SK-N-SH (cell line): ENCODE data around the gene ERI2. TPM values are rescaled to one million over a fixed set of nuclear protein-coding genes. Genes with fewer than 3 reads are reported as not detected.

Experiments
- CTCF ChIA-PET: fragments of 300-600, 350-600 bp; formaldehyde crosslinking; extraction: SDS; loops from one replicate; lab custom pipeline; 2021; lab: Yijun Ruan, JAX
- POLR2A ChIA-PET: fragments of 350-600 bp; sonication (Branson Sonifier 250); formaldehyde crosslinking; extraction: SDS; loops from one replicate; lab custom pipeline; 2020; ENCODE audit warnings: antibody characterized with exemption, inconsistent platforms; lab: Yijun Ruan, JAX
- DNase-seq: peaks from one replicate; pipeline ENCODE4 v3.0.0; 2012
- H2AFZ ChIP-seq: fragments of 200-600 bp; sonication (generic); 2 replicates; pipeline ENCODE4 v1.8.1; 2016; ENCODE audit warnings: antibody characterized with exemption, mild to moderate bottlenecking, low read depth
- H3F3A ChIP-seq: fragments of 200-600 bp; sonication (generic); replicated peaks from 2 replicates; pipeline ENCODE3; 2016; ENCODE audit warnings: antibody characterized with exemption, mild to moderate bottlenecking; ENCODE audit not compliant: insufficient read depth
- H3K27ac ChIP-seq, 2 experiments: fragments of 200-500 bp in 1 of 2; fragments of 200-600 bp in 1 of 2; sonication (Bioruptor generic) in 1 of 2; sonication (generic), shearing (Covaris generic) in 1 of 2; 2 replicates each; pipeline versions ENCODE4 v1.5.1 to v1.6.1; 2014 to 2016; ENCODE audit warnings: low read depth in 2 of 2, inconsistent platforms in 1 of 2, low read length in 1 of 2, mild to moderate bottlenecking in 1 of 2, mixed read lengths in 1 of 2
- H3K27me3 ChIP-seq: fragments of 200-600 bp; sonication (generic), shearing (Covaris generic); 2 replicates; pipeline ENCODE4 v1.6.1; 2016; ENCODE audit warnings: mixed run types; ENCODE audit not compliant: insufficient read depth
- H3K36me3 ChIP-seq, 2 experiments: fragments of 200-500 bp in 1 of 2; fragments of 200-600 bp in 1 of 2; sonication (Bioruptor generic) in 1 of 2; sonication (generic) in 1 of 2; replicated peaks in 1 of 2; 2 replicates each; pipeline versions ENCODE3 to v1.5.1; 2014 to 2016; ENCODE audit warnings: low read length in 1 of 2, mild to moderate bottlenecking in 1 of 2; ENCODE audit not compliant: insufficient read depth in 2 of 2, control insufficient read depth in 1 of 2
- H3K4me1 ChIP-seq, 2 experiments: fragments of 200-500 bp in 1 of 2; fragments of 200-600 bp in 1 of 2; sonication (Bioruptor generic) in 1 of 2; sonication (generic), shearing (Covaris generic) in 1 of 2; 2 replicates each; pipeline versions ENCODE4 v1.5.1 to v1.6.1; 2014 to 2016; ENCODE audit warnings: low read depth in 1 of 2, low read length in 1 of 2, mixed run types in 1 of 2; ENCODE audit not compliant: insufficient read depth in 2 of 2, control insufficient read depth in 1 of 2
- H3K4me2 ChIP-seq: fragments of 200-600 bp; sonication (generic), shearing (Covaris generic); 2 replicates; pipeline ENCODE4 v1.6.1; 2017; ENCODE audit warnings: mixed run types
- H3K4me3 ChIP-seq, 2 experiments: fragments of 200-500 bp in 1 of 2; fragments of 200-600 bp in 1 of 2; sonication (Bioruptor generic) in 1 of 2; sonication (generic), shearing (Covaris generic) in 1 of 2; 2 replicates each; pipeline versions ENCODE4 v1.5.1 to v1.8.1; 2014 to 2016; ENCODE audit warnings: low read depth in 2 of 2, inconsistent platforms in 1 of 2, low read length in 1 of 2, mild to moderate bottlenecking in 1 of 2, mixed read lengths in 1 of 2, moderate library complexity in 1 of 2
- H3K79me2 ChIP-seq: fragments of 200-600 bp; sonication (generic); 2 replicates; pipeline ENCODE4 v1.8.1; 2017; ENCODE audit warnings: mild to moderate bottlenecking; ENCODE audit not compliant: insufficient read depth
- H3K9ac ChIP-seq: fragments of 200-600 bp; sonication (generic); 2 replicates; pipeline ENCODE4 v1.6.1; 2017; ENCODE audit warnings: mixed run types
- H3K9me2 ChIP-seq: fragments of 200-600 bp; sonication (generic); 2 replicates; pipeline ENCODE4 v1.6.1; 2017; ENCODE audit warnings: mixed run types
- H3K9me3 ChIP-seq: fragments of 200-600 bp; sonication (generic); 2 replicates; pipeline ENCODE4 v1.6.1; 2017; ENCODE audit warnings: mixed run types, mild to moderate bottlenecking, moderate library complexity
- H4K20me1 ChIP-seq: fragments of 200-600 bp; sonication (generic); 2 replicates; pipeline ENCODE4 v1.6.1; 2017; ENCODE audit warnings: mild to moderate bottlenecking, mixed run types; ENCODE audit not compliant: insufficient read depth
- CHD2 ChIP-seq: fragments of 150-350 bp; IDR thresholded peaks from 2 replicates; pipeline ENCODE4 v1.6.1; 2018; ENCODE audit warnings: low read length; ENCODE audit not compliant: partially characterized antibody
- EP300 ChIP-seq, 2 experiments: IDR thresholded peaks; 2 replicates each; pipeline versions ENCODE4 v1.4.0 to v1.6.1; 2012; ENCODE audit warnings: borderline replicate concordance in 1 of 2, low read depth in 1 of 2, low read length in 1 of 2
- EZH2phosphoT487 ChIP-seq: fragments of 200-600 bp; sonication (generic); IDR thresholded peaks from 2 replicates; pipeline ENCODE4 v1.6.1; 2017; ENCODE audit warnings: low read depth, mixed run types, mild to moderate bottlenecking, antibody characterized with exemption, moderate library complexity, borderline replicate concordance
- FOXJ3 ChIP-seq: sonication (generic); formaldehyde crosslinking; IDR thresholded peaks from 2 replicates; pipeline ENCODE4 v1.5.1; 2020; ENCODE audit warnings: mild to moderate bottlenecking, missing genetic modification reagents
- FOXM1 ChIP-seq: IDR thresholded peaks from 2 replicates; pipeline ENCODE4 v1.4.0; 2012; ENCODE audit warnings: low read depth, mild to moderate bottlenecking
- JUND ChIP-seq: IDR thresholded peaks from 2 replicates; pipeline ENCODE4 v1.4.0; 2012
- MXI1 ChIP-seq: IDR thresholded peaks from 2 replicates; pipeline ENCODE4 v1.6.1; 2012; ENCODE audit warnings: mild to moderate bottlenecking, low read depth, low read length, improper control_type of control experiment
- NRF1 ChIP-seq: IDR thresholded peaks from 2 replicates; pipeline ENCODE4 v1.6.1; 2012; ENCODE audit warnings: low read depth, mild to moderate bottlenecking, low read length
- RFX5 ChIP-seq: IDR thresholded peaks from 2 replicates; pipeline ENCODE4 v1.6.1; 2012; ENCODE audit warnings: mild to moderate bottlenecking, improper control_type of control experiment, low read length
- RXRA ChIP-seq: IDR thresholded peaks from 2 replicates; pipeline ENCODE4 v1.4.0; 2012; ENCODE audit warnings: low read depth, mild to moderate bottlenecking, borderline replicate concordance
- SIN3A ChIP-seq: IDR thresholded peaks from 2 replicates; pipeline ENCODE4 v1.6.1; 2012; ENCODE audit warnings: low read depth, mild to moderate bottlenecking, low read length, moderate library complexity, borderline replicate concordance
- TEAD4 ChIP-seq: IDR thresholded peaks from 2 replicates; pipeline ENCODE4 v1.4.0; 2012; ENCODE audit warnings: mild to moderate bottlenecking, borderline replicate concordance; ENCODE audit not compliant: insufficient read depth
- YY1 ChIP-seq: IDR thresholded peaks from 2 replicates; pipeline ENCODE4 v1.4.0; 2012; ENCODE audit warnings: low read depth, mild to moderate bottlenecking
- WGBS: methylation state at CpG from one replicate; pipeline ENCODE4 v1.1.6; 2017; ENCODE audit warnings: low lambda C conversion rate; 5-methylcytosine and 5-hydroxymethylcytosine counted together
- polyA plus RNA-seq, 3 experiments: library from polyadenylated mRNA; depleted of rRNA; stranded (reverse); fragments of >200 nt; gene quantifications; 2 replicates each; pipeline ENCODE4 v1.2.3, GENCODE V29; 2012
- TF ChIP-seq, protein P1 (sequence below): IDR thresholded peaks from 2 replicates; pipeline ENCODE4 v1.6.1; 2012; ENCODE audit warnings: mild to moderate bottlenecking, low read depth, low read length, moderate library complexity
- TF ChIP-seq, protein P2 (sequence below): IDR thresholded peaks from 2 replicates; pipeline ENCODE4 v1.4.0; 2012; ENCODE audit warnings: low read depth, borderline replicate concordance
- TF ChIP-seq, protein P3 (sequence below): IDR thresholded peaks from 2 replicates; pipeline ENCODE4 v1.4.0; 2012; ENCODE audit warnings: low read depth, borderline replicate concordance
- TF ChIP-seq, protein P4 (sequence below): fragments of 200-600 bp; sonication (generic); IDR thresholded peaks from 2 replicates; pipeline ENCODE4 v1.6.1; 2017; ENCODE audit warnings: antibody characterized with exemption, mild to moderate bottlenecking, moderate library complexity
- TF ChIP-seq, protein P5 (sequence below): IDR thresholded peaks from 2 replicates; pipeline ENCODE4 v1.4.0; 2012; ENCODE audit warnings: low read depth

Gene ERI2, protein sequence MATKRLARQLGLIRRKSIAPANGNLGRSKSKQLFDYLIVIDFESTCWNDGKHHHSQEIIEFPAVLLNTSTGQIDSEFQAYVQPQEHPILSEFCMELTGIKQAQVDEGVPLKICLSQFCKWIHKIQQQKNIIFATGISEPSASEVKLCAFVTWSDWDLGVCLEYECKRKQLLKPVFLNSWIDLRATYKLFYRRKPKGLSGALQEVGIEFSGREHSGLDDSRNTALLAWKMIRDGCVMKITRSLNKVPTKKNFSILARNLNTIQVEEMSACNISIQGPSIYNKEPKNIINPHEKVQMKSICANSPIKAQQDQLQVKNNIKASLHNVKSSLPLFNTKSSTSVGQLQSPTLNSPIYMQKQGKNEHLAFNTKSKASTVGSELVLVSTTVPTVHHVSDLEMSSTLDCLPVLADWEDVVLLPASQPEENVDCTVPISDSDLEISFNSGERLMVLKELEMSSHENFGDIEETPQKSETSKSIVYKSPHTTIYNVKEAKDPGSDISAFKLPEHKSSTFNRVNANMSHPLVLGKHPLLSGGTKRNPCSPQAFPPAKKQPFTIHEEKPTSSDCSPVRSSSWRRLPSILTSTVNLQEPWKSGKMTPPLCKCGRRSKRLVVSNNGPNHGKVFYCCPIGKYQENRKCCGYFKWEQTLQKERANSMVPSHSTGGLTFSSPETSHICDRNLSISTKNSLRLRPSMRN
- 9.1 and 13.6 TPM in 2 replicates for polyA plus RNA-seq (2012; rRNA removed)
- 11.7 and 13.2 TPM in 2 replicates for polyA plus RNA-seq (2012; cell fraction: cytosol; rRNA removed)
- 16.7 and 21.1 TPM in 2 replicates for polyA plus RNA-seq (2012; cell fraction: nucleus; rRNA removed)

DNA sequence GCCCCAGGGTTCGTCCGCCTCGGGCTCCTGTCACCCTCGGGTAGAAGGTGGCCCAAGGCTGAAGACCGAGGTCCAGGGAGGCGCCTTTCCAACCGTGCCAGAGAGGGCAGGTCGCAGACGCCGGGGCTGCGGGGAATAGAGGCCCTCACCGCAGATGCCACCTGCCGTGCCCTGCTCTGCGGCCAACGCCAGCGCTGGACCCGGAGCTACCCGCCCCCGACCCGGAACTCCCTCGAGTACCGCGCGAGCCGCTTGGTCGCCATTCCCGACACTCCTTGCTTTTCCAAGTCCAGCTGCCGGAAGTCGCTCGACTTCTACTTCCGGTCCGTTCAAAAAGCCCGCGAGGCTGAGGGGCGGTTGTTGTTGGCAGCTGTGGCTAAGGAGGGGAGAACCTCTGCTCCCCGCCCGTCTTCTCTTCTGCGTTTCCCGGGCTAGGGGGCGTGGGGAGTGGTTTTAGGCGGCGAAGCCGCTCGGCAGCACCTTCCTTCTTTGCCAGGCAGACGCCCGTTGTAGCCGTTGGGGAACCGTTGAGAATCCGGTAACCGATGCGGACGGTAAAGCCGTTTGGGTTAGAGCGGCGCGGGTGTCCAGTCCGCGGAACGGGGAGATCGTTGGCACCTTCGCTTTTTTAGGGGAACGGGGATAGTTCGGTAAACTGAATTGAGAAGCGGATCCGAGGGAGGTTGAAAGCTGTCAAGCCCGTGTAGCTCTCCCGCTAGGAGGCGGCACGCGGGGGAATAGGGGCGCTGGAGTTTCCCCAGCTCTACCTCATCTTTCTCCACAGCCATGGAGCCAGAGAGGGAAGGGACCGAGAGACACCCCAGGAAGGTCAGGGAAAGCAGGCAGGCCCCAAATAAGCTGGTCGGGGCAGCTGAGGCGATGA lies at the start of gene ERI2, which contains the start of gene REXO5:
Gene ERI2 (minus strand): TSS at position 305 of the 883 bp plus-strand sequence. CDS start 42 bp downstream, at position 263.
Gene REXO5 (plus strand): TSS at position 360 of the 883 bp plus-strand sequence. CDS start 427 bp downstream, at position 787.
- DNase-seq: peak; percentile 94
- Histone ChIP-seq H3K27me3 (no peaks in the 10 kb centered on the region), H3K27ac (peak within 1 kb of the TSS; percentile 80 to 86), H3K36me3 (peaks cover 3% of the 10 kb centered on the region in 2 experiments), H3K4me3 (peak within 1 kb of the TSS; percentile 76 to 82), H3K79me2 (peaks cover 26% of the 10 kb centered on the region; the same call in 1 of the 2 replicates), H4K20me1 (no peaks in the 10 kb centered on the region), H3K4me2 (peak within 1 kb of the TSS; percentile 93), H3F3A (peaks cover 36% of the 10 kb centered on the region), H3K4me1 (peaks cover 2 to 4% of the 10 kb centered on the region in 2 experiments; a peak in 2 of 4 replicates), H2AFZ (peak within 1 kb of the TSS; percentile 95), H3K9me2 (no peaks in the 10 kb centered on the region), H3K9me3 (no peaks in the 10 kb centered on the region), H3K9ac (peak within 1 kb of the TSS; percentile 80)
- ChIA-PET POLR2A (interaction anchor here (1.2 to 1.8 kb wide), 3 partner anchors 9 to 94 kb away, joined by 5 to 8 read pairs (median 6); partner anchors contain the start of genes DCUN1D3 and LYRM1), CTCF (interaction anchor here (0.6 to 2.1 kb wide), 8 partner anchors 8 to 494 kb away, joined by 3 to 8 read pairs (median 4); no protein-coding TSS in a partner anchor)
- 2% methylated on average over 36 of the region's 74 CpGs for WGBS
- TF ChIP-seq, protein P1, sequence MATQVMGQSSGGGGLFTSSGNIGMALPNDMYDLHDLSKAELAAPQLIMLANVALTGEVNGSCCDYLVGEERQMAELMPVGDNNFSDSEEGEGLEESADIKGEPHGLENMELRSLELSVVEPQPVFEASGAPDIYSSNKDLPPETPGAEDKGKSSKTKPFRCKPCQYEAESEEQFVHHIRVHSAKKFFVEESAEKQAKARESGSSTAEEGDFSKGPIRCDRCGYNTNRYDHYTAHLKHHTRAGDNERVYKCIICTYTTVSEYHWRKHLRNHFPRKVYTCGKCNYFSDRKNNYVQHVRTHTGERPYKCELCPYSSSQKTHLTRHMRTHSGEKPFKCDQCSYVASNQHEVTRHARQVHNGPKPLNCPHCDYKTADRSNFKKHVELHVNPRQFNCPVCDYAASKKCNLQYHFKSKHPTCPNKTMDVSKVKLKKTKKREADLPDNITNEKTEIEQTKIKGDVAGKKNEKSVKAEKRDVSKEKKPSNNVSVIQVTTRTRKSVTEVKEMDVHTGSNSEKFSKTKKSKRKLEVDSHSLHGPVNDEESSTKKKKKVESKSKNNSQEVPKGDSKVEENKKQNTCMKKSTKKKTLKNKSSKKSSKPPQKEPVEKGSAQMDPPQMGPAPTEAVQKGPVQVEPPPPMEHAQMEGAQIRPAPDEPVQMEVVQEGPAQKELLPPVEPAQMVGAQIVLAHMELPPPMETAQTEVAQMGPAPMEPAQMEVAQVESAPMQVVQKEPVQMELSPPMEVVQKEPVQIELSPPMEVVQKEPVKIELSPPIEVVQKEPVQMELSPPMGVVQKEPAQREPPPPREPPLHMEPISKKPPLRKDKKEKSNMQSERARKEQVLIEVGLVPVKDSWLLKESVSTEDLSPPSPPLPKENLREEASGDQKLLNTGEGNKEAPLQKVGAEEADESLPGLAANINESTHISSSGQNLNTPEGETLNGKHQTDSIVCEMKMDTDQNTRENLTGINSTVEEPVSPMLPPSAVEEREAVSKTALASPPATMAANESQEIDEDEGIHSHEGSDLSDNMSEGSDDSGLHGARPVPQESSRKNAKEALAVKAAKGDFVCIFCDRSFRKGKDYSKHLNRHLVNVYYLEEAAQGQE: peak; percentile 37; the same call in 1 of the 2 replicates
- peak; percentile 91 for TF ChIP-seq YY1
- TF ChIP-seq, protein P2, sequence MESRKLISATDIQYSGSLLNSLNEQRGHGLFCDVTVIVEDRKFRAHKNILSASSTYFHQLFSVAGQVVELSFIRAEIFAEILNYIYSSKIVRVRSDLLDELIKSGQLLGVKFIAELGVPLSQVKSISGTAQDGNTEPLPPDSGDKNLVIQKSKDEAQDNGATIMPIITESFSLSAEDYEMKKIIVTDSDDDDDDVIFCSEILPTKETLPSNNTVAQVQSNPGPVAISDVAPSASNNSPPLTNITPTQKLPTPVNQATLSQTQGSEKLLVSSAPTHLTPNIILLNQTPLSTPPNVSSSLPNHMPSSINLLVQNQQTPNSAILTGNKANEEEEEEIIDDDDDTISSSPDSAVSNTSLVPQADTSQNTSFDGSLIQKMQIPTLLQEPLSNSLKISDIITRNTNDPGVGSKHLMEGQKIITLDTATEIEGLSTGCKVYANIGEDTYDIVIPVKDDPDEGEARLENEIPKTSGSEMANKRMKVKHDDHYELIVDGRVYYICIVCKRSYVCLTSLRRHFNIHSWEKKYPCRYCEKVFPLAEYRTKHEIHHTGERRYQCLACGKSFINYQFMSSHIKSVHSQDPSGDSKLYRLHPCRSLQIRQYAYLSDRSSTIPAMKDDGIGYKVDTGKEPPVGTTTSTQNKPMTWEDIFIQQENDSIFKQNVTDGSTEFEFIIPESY: peak; percentile 89; the same call in 1 of the 2 replicates
- TF ChIP-seq EP300 (IDR thresholded peaks at IDR 0.05; ENCODE audit: borderline replicate concordance in 1 of 2, low read depth in 1 of 2, low read length in 1 of 2): peak in 1 of 2 experiments; percentile 24; a peak in 1 of 4 replicates
- TF ChIP-seq, protein P3, sequence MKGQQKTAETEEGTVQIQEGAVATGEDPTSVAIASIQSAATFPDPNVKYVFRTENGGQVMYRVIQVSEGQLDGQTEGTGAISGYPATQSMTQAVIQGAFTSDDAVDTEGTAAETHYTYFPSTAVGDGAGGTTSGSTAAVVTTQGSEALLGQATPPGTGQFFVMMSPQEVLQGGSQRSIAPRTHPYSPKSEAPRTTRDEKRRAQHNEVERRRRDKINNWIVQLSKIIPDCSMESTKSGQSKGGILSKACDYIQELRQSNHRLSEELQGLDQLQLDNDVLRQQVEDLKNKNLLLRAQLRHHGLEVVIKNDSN: no peak
- peak; percentile 25; the same call in 1 of the 2 replicates for TF ChIP-seq FOXJ3 (CRISPR knock-in tag)
- TF ChIP-seq EZH2phosphoT487: no peak
- peak; percentile 91 for TF ChIP-seq MXI1
- 0 out of 2 replicates have a peak, but pooled peaks have one; percentile 19 for TF ChIP-seq RFX5
- no peak for TF ChIP-seq RXRA
- TF ChIP-seq, protein P4, sequence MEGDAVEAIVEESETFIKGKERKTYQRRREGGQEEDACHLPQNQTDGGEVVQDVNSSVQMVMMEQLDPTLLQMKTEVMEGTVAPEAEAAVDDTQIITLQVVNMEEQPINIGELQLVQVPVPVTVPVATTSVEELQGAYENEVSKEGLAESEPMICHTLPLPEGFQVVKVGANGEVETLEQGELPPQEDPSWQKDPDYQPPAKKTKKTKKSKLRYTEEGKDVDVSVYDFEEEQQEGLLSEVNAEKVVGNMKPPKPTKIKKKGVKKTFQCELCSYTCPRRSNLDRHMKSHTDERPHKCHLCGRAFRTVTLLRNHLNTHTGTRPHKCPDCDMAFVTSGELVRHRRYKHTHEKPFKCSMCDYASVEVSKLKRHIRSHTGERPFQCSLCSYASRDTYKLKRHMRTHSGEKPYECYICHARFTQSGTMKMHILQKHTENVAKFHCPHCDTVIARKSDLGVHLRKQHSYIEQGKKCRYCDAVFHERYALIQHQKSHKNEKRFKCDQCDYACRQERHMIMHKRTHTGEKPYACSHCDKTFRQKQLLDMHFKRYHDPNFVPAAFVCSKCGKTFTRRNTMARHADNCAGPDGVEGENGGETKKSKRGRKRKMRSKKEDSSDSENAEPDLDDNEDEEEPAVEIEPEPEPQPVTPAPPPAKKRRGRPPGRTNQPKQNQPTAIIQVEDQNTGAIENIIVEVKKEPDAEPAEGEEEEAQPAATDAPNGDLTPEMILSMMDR: peak; percentile 64
- TF ChIP-seq NRF1: no peak
- peak; percentile 97 for TF ChIP-seq CHD2
- no peak for TF ChIP-seq JUND
- TF ChIP-seq SIN3A: peak; percentile 95
- TF ChIP-seq, protein P5, sequence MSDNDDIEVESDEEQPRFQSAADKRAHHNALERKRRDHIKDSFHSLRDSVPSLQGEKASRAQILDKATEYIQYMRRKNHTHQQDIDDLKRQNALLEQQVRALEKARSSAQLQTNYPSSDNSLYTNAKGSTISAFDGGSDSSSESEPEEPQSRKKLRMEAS: peak; percentile 89
- TF ChIP-seq TEAD4: no peak
- peak; percentile 60; the same call in 1 of the 2 replicates for TF ChIP-seq FOXM1
